Thymus (tissue), 11 donors: ENCODE measurements around the gene RNF123. TPM values are rescaled to one million over a fixed set of nuclear protein-coding genes. Genes with fewer than 3 reads are reported as not detected.

Experiments
- DNase-seq, 9 donors: peaks; one replicate each; pipeline ENCODE4 v3.0.0-alpha.2; 2013; ENCODE audit warnings: low spot score in 9 of 9, low read depth in 6 of 9, missing footprints in 1 of 9
- H3K27ac ChIP-seq, 2 donors: one replicate each; pipeline ENCODE4 v1.5.1; 2013; ENCODE audit warnings: control low read depth in 1 of 2, low read depth in 1 of 2, low read length in 1 of 2, mild to moderate bottlenecking in 1 of 2, moderate library complexity in 1 of 2
- H3K27me3 ChIP-seq, 2 donors: one replicate each; pipeline ENCODE4 v1.5.1; 2013; ENCODE audit warnings: low read length in 1 of 2; ENCODE audit not compliant: control insufficient read depth in 2 of 2, insufficient read depth in 1 of 2
- H3K36me3 ChIP-seq, 2 donors: one replicate each; pipeline ENCODE4 v1.5.1; 2013; ENCODE audit warnings: low read length in 1 of 2, mild to moderate bottlenecking in 1 of 2, moderate library complexity in 1 of 2; ENCODE audit not compliant: control insufficient read depth in 2 of 2, insufficient read depth in 2 of 2
- H3K4me1 ChIP-seq, 2 donors: one replicate each; pipeline ENCODE4 v1.5.1; 2013; ENCODE audit warnings: low read length in 2 of 2; ENCODE audit not compliant: control insufficient read depth in 2 of 2, insufficient read depth in 2 of 2
- H3K4me3 ChIP-seq, 2 donors: one replicate each; pipeline ENCODE4 v1.5.1; 2013; ENCODE audit warnings: low read length in 2 of 2, control low read depth in 1 of 2, mild to moderate bottlenecking in 1 of 2
- H3K9me3 ChIP-seq, 2 donors: one replicate each; pipeline ENCODE4 v1.5.1; 2013; ENCODE audit warnings: low read length in 1 of 2, mild to moderate bottlenecking in 1 of 2; ENCODE audit not compliant: control insufficient read depth in 2 of 2, insufficient read depth in 1 of 2
- WGBS: extraction: QIAGEN DNeasy Blood & Tissue Kit; methylation state at CpG from one replicate; pipeline ENCODE4 v1.1.7; 2013; 5-methylcytosine and 5-hydroxymethylcytosine counted together
- polyA plus RNA-seq: library from polyadenylated mRNA; stranded (reverse); fragments of 200-250 nt; gene quantifications from one replicate; pipeline ENCODE4 v1.2.3, GENCODE V29; 2013
- total RNA-seq: library from RNA; stranded (reverse); fragments of 120-200 nt; gene quantifications from one replicate; pipeline ENCODE4 v1.2.4, GENCODE V29; 2013
- donor health status: healthy.

Gene RNF123
- total and polyA plus RNA-seq, 2 donors = 12.3 to 23.7 TPM

DNA sequence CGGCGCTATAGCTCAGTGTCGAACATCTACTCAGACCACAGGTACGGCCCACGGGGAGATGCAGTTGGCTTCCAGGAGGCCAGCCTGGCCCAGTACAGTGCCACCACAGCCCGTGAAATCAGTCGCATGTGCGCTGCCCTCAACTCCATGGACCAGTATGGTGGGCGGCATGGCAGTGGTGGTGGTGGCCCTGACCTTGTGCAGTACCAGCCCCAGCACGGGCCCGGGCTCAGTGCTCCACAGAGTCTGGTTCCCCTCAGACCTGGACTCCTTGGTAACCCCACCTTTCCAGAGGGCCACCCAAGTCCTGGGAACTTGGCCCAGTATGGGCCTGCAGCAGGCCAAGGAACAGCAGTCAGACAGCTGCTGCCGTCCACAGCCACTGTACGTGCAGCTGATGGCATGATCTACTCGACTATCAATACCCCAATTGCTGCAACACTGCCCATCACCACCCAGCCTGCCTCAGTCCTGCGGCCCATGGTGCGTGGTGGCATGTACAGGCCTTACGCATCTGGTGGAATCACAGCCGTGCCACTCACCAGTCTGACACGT lies 33.5 kb upstream of the RNF123 start:
- Histone ChIP-seq H3K36me3 (no peaks in the 10 kb centered on the region), H3K4me1 (no peaks in the 10 kb centered on the region), H3K27ac (no peak overlapping the region), H3K4me3 (no peak overlapping the region), H3K27me3 (peaks cover 0 to 6% of the 10 kb centered on the region in 2 donors), H3K9me3 (peaks cover 0 to 6% of the 10 kb centered on the region in 2 donors)
- WGBS = 96% methylated on average over 19 of the region's 19 CpGs
- DNase-seq = no peak

DNA sequence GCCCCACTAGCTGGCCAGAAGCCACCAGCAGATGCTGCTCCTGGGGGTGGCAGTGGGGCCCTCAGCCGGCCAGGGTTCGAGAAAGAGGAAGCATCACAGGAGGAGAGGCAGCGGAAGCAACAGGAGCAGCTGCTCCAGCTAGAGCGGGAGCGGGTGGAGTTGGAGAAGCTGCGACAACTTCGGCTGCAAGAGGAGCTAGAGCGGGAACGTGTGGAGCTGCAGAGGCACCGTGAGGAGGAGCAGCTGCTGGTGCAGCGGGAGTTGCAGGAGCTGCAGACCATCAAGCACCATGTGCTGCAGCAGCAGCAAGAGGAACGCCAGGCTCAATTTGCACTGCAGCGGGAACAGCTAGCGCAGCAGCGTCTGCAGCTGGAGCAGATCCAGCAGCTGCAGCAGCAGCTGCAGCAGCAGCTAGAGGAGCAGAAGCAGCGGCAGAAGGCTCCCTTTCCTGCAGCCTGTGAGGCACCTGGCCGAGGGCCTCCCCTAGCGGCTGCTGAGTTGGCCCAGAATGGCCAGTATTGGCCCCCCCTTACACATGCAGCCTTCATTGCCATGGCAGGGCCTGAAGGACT lies 32.7 kb upstream of the RNF123 start:
- no peak for DNase-seq
- 42% methylated on average over 18 of the region's 18 CpGs for WGBS

DNA sequence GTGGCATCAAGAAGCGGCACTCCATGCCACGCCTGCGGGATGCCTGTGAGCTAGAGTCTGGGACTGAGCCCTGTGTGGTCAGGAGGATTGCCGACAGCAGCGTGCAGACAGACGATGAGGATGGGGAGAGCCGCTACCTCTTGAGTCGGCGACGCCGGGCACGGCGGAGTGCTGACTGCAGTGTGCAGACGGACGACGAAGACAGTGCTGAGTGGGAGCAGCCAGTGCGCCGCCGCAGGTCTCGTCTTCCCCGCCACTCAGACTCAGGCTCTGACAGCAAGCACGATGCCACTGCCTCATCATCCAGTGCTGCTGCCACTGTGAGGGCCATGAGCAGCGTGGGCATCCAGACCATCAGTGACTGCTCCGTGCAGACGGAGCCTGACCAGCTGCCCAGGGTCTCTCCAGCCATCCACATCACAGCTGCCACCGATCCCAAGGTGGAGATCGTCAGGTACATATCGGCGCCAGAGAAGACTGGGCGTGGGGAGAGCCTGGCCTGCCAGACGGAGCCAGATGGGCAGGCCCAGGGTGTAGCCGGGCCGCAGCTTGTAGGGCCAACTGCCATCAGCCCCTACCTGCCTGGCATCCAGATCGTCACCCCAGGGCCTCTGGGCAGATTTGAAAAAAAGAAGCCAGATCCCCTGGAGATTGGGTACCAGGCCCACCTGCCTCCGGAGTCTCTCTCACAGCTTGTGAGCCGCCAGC lies 32.0 kb upstream of the RNF123 start:
- peaks cover 0 to 6% of the 10 kb centered on the region in 2 donors for H3K9me3 ChIP-seq
- no peak for DNase-seq
- H3K4me3 ChIP-seq = no peak overlapping the region
- H3K27me3 ChIP-seq = peaks cover 0 to 6% of the 10 kb centered on the region in 2 donors
- H3K4me1 ChIP-seq = no peaks in the 10 kb centered on the region
- H3K36me3 ChIP-seq = no peaks in the 10 kb centered on the region
- no peak overlapping the region for H3K27ac ChIP-seq
- WGBS = 98% methylated on average over 36 of the region's 36 CpGs

More for the DNA sequence above, 32.7 kb upstream of the RNF123 start:
- peaks cover 0 to 6% of the 10 kb centered on the region in 2 donors for H3K9me3 ChIP-seq
- no peak overlapping the region for H3K4me3 ChIP-seq
- H3K27ac ChIP-seq = no peak overlapping the region
- H3K4me1 ChIP-seq = no peaks in the 10 kb centered on the region
- H3K27me3 ChIP-seq = peaks cover 0 to 6% of the 10 kb centered on the region in 2 donors
- no peaks in the 10 kb centered on the region for H3K36me3 ChIP-seq

DNA sequence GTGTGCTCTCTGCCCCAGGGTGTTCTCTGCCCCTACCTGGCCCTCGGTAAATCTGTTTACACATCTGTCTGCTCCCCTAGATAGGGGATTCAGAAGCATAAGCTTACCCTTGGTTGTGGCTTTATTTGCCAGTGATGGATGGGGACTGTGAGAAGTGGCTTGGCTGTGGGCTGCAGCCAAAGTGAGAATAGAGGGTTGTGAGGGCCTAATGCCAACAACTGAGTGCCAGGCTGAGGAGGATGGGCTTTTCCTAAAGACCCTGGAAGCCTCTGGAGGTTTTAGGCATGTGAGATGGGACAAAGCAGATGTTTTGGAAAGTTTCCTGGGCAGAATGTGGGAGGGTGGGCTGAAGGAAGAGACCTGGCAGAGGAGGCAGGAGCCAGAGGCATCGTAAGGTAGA lies 30.6 kb upstream of the RNF123 start:
- Histone ChIP-seq H3K27ac (no peak overlapping the region), H3K27me3 (peaks cover 0 to 6% of the 10 kb centered on the region in 2 donors), H3K4me3 (no peak overlapping the region), H3K4me1 (no peaks in the 10 kb centered on the region), H3K36me3 (no peaks in the 10 kb centered on the region), H3K9me3 (peaks cover 0 to 6% of the 10 kb centered on the region in 2 donors)
- no peak for DNase-seq
- WGBS = over 99% methylated on average over 2 of the region's 2 CpGs

DNA sequence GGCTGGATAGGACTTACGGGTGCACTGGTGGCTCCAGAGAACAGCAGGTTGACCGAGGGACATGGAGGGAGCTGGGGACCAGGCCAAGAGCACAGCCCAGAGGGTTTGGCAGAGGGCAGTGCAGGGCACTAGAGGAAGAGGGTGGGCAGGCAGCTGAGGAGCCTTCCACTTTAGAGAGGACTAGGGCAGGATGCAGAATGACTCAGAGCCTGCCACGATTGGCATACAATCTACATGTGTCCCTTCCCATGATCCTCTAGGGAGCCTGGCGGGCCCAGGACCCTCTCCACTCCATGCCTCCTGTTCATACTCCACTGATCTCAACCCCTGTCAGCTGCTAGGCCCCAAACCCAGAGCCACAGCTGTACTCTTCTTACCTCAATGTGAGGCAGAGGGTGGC lies 29.6 kb upstream of the RNF123 start:
- WGBS = 77% methylated on average over 4 of the region's 4 CpGs

DNA sequence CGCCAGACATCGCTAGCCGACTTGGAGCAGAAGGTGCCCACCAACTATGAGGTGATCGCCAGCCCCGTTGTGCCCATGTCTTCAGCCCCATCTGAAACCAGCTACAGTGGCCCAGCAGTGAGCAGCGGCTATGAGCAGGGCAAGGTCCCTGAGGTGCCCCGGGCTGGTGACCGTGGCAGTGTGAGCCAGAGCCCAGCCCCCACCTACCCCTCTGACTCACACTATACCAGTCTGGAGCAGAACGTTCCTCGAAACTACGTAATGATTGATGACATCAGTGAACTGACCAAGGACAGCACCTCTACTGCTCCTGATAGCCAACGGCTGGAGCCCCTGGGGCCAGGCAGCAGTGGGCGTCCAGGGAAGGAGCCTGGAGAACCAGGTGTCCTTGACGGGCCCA lies 28.1 kb upstream of the RNF123 start:
- 96% methylated on average over 14 of the region's 14 CpGs for WGBS
- H3K27me3 ChIP-seq = peaks cover 0 to 7% of the 10 kb centered on the region in 2 donors
- no peak for DNase-seq
- peaks cover 0 to 3% of the 10 kb centered on the region in 2 donors for H3K9me3 ChIP-seq
- no peaks in the 10 kb centered on the region for H3K4me1 ChIP-seq
- no peak overlapping the region for H3K4me3 ChIP-seq
- H3K27ac ChIP-seq = no peak overlapping the region
- H3K36me3 ChIP-seq = no peaks in the 10 kb centered on the region

More for the DNA sequence above, 29.6 kb upstream of the RNF123 start:
- H3K9me3 ChIP-seq = peaks cover 0 to 6% of the 10 kb centered on the region in 2 donors
- H3K27me3 ChIP-seq = peaks cover 0 to 6% of the 10 kb centered on the region in 2 donors
- H3K4me3 ChIP-seq = no peak overlapping the region
- H3K36me3 ChIP-seq = no peaks in the 10 kb centered on the region
- no peaks in the 10 kb centered on the region for H3K4me1 ChIP-seq
- DNase-seq = no peak
- no peak overlapping the region for H3K27ac ChIP-seq

DNA sequence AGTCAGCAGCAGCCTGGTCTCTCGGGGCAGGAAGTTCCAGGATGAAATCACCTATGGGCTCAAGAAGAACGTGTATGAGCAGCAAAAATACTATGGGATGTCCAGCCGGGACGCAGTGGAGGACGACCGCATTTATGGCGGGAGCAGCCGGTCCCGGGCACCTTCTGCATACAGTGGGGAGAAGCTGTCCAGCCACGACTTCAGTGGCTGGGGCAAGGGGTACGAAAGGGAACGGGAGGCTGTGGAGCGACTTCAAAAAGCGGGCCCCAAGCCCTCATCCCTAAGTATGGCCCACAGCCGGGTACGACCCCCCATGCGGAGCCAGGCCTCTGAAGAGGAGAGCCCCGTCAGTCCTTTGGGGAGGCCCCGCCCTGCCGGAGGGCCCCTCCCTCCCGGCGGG lies 27.3 kb upstream of the RNF123 start:
- no peaks in the 10 kb centered on the region for H3K4me1 ChIP-seq
- peaks cover 0 to 2% of the 10 kb centered on the region in 2 donors for H3K27me3 ChIP-seq
- DNase-seq = no peak
- no peak overlapping the region for H3K4me3 ChIP-seq
- no peaks in the 10 kb centered on the region for H3K9me3 ChIP-seq
- no peak overlapping the region for H3K27ac ChIP-seq
- WGBS = 96% methylated on average over 22 of the region's 22 CpGs
- H3K36me3 ChIP-seq = no peaks in the 10 kb centered on the region

DNA sequence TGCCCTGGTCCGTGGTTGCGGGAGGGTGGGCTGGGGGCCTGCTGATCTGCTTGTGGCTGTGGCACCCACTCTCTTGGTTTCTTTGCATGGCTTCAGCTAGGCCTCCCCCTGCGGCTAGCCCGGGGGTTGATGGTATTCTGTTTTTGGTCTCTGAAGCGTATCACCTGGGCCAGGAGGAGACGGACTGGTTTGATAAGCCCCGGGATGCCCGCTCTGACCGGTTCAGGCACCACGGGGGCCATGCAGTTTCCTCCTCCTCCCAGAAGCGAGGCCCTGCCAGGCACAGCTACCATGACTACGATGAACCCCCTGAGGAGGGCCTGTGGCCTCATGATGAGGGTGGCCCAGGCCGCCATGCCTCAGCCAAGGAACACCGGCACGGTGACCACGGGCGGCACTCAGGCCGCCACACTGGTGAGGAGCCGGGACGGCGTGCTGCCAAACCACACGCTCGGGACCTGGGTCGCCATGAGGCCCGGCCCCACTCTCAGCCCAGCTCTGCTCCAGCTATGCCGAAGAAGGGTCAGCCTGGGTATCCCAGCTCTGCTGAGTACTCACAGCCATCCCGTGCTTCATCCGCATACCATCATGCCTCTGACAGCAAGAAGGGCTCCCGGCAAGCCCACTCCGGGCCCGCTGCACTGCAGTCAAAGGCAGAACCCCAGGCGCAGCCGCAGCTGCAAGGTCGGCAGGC lies 26.5 kb upstream of the RNF123 start:
- Histone ChIP-seq H3K4me3 (no peak overlapping the region), H3K4me1 (no peaks in the 10 kb centered on the region), H3K36me3 (no peaks in the 10 kb centered on the region), H3K27me3 (peaks cover 0 to 2% of the 10 kb centered on the region in 2 donors), H3K9me3 (no peaks in the 10 kb centered on the region), H3K27ac (no peak overlapping the region)
- WGBS = 98% methylated on average over 34 of the region's 34 CpGs
- DNase-seq = no peak

DNA sequence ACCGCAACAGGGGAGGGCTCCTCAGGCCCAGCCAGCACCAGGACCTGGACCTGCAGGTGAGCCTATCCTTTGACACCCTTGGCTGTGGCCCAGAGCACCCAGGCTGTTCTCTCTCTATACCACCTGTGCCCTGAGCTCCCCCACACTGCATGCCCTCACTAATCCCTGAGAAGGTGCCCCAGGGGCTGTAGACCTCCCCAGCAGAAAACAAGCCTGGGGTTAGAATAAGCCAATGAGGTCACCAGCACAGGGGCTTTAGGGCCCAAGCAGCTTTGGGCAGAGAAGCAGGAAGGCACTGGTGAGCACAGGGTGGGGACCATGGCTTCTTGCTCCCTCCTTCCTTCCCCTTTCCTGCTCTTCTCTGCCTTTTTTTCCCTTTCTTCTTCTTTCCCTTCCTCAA lies 25.5 kb upstream of the RNF123 start:
- Histone ChIP-seq H3K4me1 (no peaks in the 10 kb centered on the region), H3K27me3 (peaks cover 0 to 2% of the 10 kb centered on the region in 2 donors), H3K27ac (no peak overlapping the region), H3K4me3 (no peak overlapping the region), H3K9me3 (no peaks in the 10 kb centered on the region), H3K36me3 (no peaks in the 10 kb centered on the region)
- 100% methylated on average over 1 of the region's 1 CpG for WGBS
- DNase-seq = no peak
